Hematopoietic multipotent progenitor cell treated with erythropoietin and hydrocortisone succinate and interleukin-3 and kit ligand, for 17 days (in vitro differentiated cells): Measurements from ENCODE around the gene ZIC2.
"Not testable (repeated sequence)": the region's sequence is repeated elsewhere in the genome, so short reads cannot be mapped to it uniquely, and the experiment has no call there.

Experiments used
- DNase-seq: peaks from one replicate; pipeline ENCODE4 v3.0.0-alpha.2; 2015; ENCODE audit warnings: low spot score

The ZIC2 gene

GRCh38 chr13:99981735-99982035 lies at the start of gene ZIC2:
ZIC2 (plus strand) TSS chr13:99981784; CDS start chr13:99982065, 281 bp downstream.
- DNase-seq: no peak

GRCh38 chr13:99932912-99933311 lies 48.7 kb upstream of the ZIC2 start:
- DNase-seq: no peak

- DNase-seq: no peak
These were observed 45.8 kb upstream of the ZIC2 start for GRCh38 chr13:99935772-99936171.

GRCh38 chr13:99938635-99939034 lies 42.9 kb upstream of the ZIC2 start:
- no peak for DNase-seq

GRCh38 chr13:99941086-99941485 lies 40.5 kb upstream of the ZIC2 start:
- no peak for DNase-seq

GRCh38 chr13:99941911-99942310 lies 39.7 kb upstream of the ZIC2 start:
- no peak for DNase-seq

- DNase-seq: no peak
These were observed 37.5 kb upstream of the ZIC2 start for GRCh38 chr13:99944102-99944501.

- no peak for DNase-seq
These were observed 37.0 kb upstream of the ZIC2 start for GRCh38 chr13:99944606-99945005.

- DNase-seq: not testable (repeated sequence)
These were observed 36.1 kb upstream of the ZIC2 start for GRCh38 chr13:99945515-99945914.

GRCh38 chr13:99947666-99948065 lies 33.9 kb upstream of the ZIC2 start:
- DNase-seq: no peak

- DNase-seq: no peak
These were observed 33.2 kb upstream of the ZIC2 start for GRCh38 chr13:99948411-99948810.

- DNase-seq: no peak
These were observed 32.5 kb upstream of the ZIC2 start for GRCh38 chr13:99948907-99949678.

- DNase-seq: no peak
These were observed 31.7 kb upstream of the ZIC2 start for GRCh38 chr13:99949679-99950413.

GRCh38 chr13:99951666-99952065 lies 29.9 kb upstream of the ZIC2 start:
- not testable (repeated sequence) for DNase-seq

GRCh38 chr13:99953138-99953755 lies 28.3 kb upstream of the ZIC2 start:
- DNase-seq: no peak

GRCh38 chr13:99955107-99955746 lies 26.4 kb upstream of the ZIC2 start:
- no peak for DNase-seq

- no peak for DNase-seq
These were observed 25.7 kb upstream of the ZIC2 start for GRCh38 chr13:99955747-99956472.

GRCh38 chr13:99956473-99957349 lies 24.9 kb upstream of the ZIC2 start:
- DNase-seq: no peak

- DNase-seq: no peak
These were observed 23.0 kb upstream of the ZIC2 start for GRCh38 chr13:99958406-99959126.

GRCh38 chr13:99959127-99959539 lies 22.5 kb upstream of the ZIC2 start:
- no peak for DNase-seq
